Nephron progenitor cell (in vitro differentiated cells): Measurements from ENCODE around the gene TPMT.
"Not testable (repeated sequence)": the region's sequence is repeated elsewhere in the genome, so short reads cannot be mapped to it uniquely, and the experiment has no call there.

Experiments used
- DNase-seq: peaks from one replicate; pipeline ENCODE4 v3.0.0; 2021
- H3K27ac Mint-ChIP-seq: 2 replicates; pipeline ENCODE4 v1.8.0; 2021; ENCODE audit warnings: mild to moderate bottlenecking, moderate library complexity, mixed read lengths
- H3K27me3 Mint-ChIP-seq: 2 replicates; pipeline ENCODE4 v1.8.0; 2021; ENCODE audit warnings: mild to moderate bottlenecking, low read depth, mixed read lengths; ENCODE audit not compliant: poor library complexity
- H3K36me3 Mint-ChIP-seq: 2 replicates; pipeline ENCODE4 v1.8.0; 2021; ENCODE audit warnings: low read depth, mixed read lengths
- H3K4me1 Mint-ChIP-seq: 2 replicates; pipeline ENCODE4 v1.8.0; 2021; ENCODE audit warnings: mixed read lengths
- H3K4me3 Mint-ChIP-seq: 2 replicates; pipeline ENCODE4 v1.8.0; 2021; ENCODE audit warnings: mild to moderate bottlenecking, moderate library complexity, mixed read lengths
- H3K9me3 Mint-ChIP-seq: 2 replicates; pipeline ENCODE4 v1.8.0; 2021; ENCODE audit warnings: mild to moderate bottlenecking, moderate library complexity, mixed read lengths
- TF ChIP-seq, protein P1 (sequence below): fragments of 200-600 bp; sonication (generic); IDR thresholded peaks from 2 replicates; pipeline ENCODE4 v1.5.0; 2021; ENCODE audit warnings: antibody characterized with exemption

The TPMT gene

DNA sequence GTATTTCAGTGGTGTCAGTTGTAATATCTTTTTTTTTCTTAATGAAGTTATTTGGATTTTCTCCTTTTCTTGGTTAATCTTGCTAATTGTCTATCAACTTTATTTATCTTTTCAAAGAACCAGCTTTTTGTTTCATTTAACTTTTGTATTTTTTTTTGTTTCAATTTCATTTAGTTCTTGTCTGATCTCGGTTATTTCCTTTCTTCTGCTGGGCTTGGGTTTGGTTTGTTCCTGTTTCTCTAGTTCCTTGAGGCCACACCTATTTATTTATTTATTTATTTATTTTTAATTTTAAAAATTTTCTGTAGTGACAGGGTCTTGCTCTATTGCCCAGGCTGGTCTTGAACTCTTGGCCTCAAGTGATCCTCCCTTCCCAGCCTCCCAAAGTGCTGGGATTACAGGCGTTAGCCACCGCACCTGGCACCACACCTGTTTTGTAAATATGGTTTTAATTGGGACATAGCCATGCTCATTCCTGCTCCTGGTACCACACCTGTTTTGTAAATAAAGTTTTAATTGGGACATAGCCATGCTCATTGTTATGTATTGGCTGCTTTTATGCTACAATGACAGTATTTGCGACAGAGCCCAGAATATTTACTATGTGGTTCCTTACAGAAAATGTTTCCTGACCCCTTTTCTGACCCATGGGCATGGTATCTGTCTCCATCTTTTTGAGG lies 22.5 kb upstream of the TPMT start:
- peaks cover 27% of the 10 kb centered on the region for H3K9me3 Mint-ChIP-seq
- H3K27me3 Mint-ChIP-seq, result no peaks in the 10 kb centered on the region
- TF ChIP-seq, protein P1, sequence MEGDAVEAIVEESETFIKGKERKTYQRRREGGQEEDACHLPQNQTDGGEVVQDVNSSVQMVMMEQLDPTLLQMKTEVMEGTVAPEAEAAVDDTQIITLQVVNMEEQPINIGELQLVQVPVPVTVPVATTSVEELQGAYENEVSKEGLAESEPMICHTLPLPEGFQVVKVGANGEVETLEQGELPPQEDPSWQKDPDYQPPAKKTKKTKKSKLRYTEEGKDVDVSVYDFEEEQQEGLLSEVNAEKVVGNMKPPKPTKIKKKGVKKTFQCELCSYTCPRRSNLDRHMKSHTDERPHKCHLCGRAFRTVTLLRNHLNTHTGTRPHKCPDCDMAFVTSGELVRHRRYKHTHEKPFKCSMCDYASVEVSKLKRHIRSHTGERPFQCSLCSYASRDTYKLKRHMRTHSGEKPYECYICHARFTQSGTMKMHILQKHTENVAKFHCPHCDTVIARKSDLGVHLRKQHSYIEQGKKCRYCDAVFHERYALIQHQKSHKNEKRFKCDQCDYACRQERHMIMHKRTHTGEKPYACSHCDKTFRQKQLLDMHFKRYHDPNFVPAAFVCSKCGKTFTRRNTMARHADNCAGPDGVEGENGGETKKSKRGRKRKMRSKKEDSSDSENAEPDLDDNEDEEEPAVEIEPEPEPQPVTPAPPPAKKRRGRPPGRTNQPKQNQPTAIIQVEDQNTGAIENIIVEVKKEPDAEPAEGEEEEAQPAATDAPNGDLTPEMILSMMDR, result no peak
- no peak for DNase-seq
- H3K36me3 Mint-ChIP-seq, result peaks cover 71% of the 10 kb centered on the region
- H3K4me3 Mint-ChIP-seq, result no peak overlapping the region
- H3K27ac Mint-ChIP-seq, result no peak overlapping the region
- peaks cover 5% of the 10 kb centered on the region for H3K4me1 Mint-ChIP-seq

DNA sequence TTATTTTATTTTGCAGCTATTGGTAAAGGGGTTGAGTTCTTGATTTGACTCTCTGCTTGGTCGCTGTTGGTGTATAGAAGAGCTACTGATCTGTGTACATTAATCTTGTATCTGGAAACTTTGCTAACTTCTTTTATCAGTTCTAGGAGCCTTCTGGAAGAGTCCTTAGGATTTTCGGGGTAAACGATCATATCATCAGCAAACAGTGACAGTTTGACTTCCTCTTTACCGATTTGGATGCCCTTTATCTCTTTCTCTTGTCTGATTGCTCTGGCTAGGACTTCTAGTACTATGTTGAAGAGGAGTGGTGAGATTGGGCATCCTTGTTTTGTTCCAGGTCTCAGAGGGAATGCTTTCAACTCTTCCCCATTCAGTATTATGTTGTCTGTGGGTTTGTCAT lies 21.3 kb upstream of the TPMT start:
- H3K4me1 Mint-ChIP-seq, H3K4me3 Mint-ChIP-seq, H3K27ac Mint-ChIP-seq, DNase-seq, H3K27me3 Mint-ChIP-seq: not testable (repeated sequence)
- Mint-ChIP-seq H3K36me3 (peaks cover 70% of the 10 kb centered on the region), H3K9me3 (peaks cover 27% of the 10 kb centered on the region)

DNA sequence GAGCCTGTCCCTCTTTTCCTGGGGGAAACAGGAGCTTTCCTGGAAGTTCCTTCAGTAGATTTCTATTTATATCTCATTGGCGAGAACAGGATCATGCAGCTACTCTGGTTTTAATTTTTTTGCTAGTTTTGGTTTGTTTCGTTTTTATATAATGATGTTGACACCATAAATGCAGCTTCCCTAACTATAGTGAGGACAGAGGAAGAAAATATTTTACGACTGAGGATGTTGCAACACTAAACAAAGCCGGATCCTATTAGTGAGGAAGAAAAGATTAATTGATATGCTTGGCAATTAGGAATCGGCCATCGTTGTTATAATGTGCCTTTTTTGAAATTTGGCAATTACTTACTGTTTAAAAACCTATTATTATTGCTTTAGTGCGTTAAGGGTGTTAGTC lies 17.0 kb upstream of the TPMT start:
- no peaks in the 10 kb centered on the region for H3K4me1 Mint-ChIP-seq
- H3K36me3 Mint-ChIP-seq, result peaks cover 74% of the 10 kb centered on the region
- H3K27ac Mint-ChIP-seq, result no peak overlapping the region
- TF ChIP-seq, protein P1, result no peak
- no peaks in the 10 kb centered on the region for H3K27me3 Mint-ChIP-seq
- H3K4me3 Mint-ChIP-seq, result no peak overlapping the region
- peaks cover 31% of the 10 kb centered on the region for H3K9me3 Mint-ChIP-seq
- DNase-seq, result no peak

DNA sequence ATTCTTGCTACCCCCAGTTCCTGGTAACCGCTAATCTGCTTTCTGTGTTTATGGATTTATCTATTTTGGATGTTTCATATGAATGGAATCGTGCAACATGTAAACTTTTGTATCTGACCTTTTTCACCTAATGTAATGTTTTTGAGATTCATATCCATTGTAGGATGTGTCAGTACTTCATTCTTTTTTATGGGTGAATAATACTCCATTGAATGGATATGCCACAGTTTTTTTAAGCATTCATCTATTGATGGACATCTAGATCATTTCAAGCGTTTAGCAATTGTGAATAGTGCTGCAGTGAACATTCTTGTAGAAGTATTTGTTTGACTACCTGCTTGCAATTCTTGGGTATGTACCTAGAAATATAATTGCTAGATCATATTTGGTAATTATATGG lies 13.4 kb upstream of the TPMT start:
- peaks cover 10% of the 10 kb centered on the region for H3K9me3 Mint-ChIP-seq
- peaks cover 45% of the 10 kb centered on the region for H3K36me3 Mint-ChIP-seq
- H3K27me3 Mint-ChIP-seq, result no peaks in the 10 kb centered on the region
- H3K4me1 Mint-ChIP-seq, result no peaks in the 10 kb centered on the region
- TF ChIP-seq, protein P1, result no peak
- H3K4me3 Mint-ChIP-seq, result no peak overlapping the region
- DNase-seq, result no peak
- no peak overlapping the region for H3K27ac Mint-ChIP-seq

DNA sequence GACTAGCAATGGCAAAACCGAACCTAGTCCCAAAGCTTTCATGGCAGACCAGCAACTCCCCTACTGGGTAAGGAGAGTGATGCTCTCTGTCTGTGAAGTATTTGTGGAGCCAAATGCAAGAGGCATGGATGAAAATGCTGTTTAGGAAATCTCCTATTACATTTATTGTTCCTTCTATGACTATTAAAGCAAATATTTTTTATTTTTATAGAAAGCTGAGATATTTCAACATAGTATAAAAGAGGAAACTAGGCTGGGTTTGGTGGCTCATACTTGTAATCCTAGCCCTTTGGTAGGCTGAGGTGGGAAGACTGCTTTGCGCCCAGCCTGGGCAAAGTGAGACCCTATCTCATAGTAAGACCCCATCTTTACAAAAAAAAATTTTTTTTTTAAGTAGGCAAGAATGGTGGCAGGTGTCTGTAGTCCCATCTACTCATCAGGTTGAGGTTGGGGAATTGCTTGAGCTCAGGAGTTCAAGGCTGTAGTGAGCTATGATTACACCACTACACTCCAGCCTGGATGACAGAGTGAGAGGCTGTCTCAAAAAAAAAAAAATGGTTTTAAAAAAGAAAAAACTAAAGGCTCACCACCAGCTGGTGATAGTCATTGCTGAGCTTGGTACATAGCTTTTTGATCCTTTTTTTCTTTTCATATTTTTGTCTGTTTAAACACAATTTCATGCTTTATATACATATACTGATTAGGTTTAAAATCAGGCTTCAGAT lies 11.6 kb upstream of the TPMT start:
- Mint-ChIP-seq H3K36me3 (peaks cover 51% of the 10 kb centered on the region), H3K9me3 (peaks cover 10% of the 10 kb centered on the region), H3K27me3 (no peaks in the 10 kb centered on the region), H3K27ac (no peak overlapping the region), H3K4me1 (no peaks in the 10 kb centered on the region), H3K4me3 (no peak overlapping the region)
- TF ChIP-seq, protein P1, result no peak
- no peak for DNase-seq

DNA sequence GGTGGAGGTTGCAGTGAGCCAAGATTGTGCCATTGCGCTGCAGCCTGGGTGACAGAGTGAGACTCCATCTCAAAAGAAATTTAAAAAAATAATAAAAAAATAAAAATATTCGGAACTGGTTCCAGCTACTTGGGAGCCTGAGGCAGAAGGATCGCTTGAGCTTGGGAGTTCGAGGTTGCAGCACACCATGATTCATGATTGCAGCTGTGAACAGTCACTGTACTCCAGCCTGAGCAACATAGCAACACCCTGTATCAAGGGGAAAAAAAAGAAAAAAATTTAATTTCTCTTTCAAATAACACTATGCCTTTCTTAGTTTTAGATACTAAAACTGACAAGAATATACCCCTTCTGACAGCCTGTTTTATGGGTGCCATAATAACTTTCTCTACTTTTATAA lies 10.9 kb upstream of the TPMT start:
- Mint-ChIP-seq H3K4me1 (no peaks in the 10 kb centered on the region), H3K9me3 (peaks cover 10% of the 10 kb centered on the region), H3K27me3 (no peaks in the 10 kb centered on the region), H3K27ac (no peak overlapping the region), H3K36me3 (peaks cover 56% of the 10 kb centered on the region), H3K4me3 (no peak overlapping the region)
- no peak for DNase-seq
- TF ChIP-seq, protein P1, result no peak
